Activated CD4-positive, alpha-beta memory T cell treated with anti-CD3 and anti-CD28 coated beads for 36 hours (primary cell): Measurements from ENCODE around the gene ROR1. TPM values are rescaled to one million over a fixed set of nuclear protein-coding genes. Genes with fewer than 3 reads are reported as not detected.

Experiments used
- CTCF ChIA-PET: fragments of 350-600 bp; sonication (Branson Sonifier 250); formaldehyde crosslinking; loops from one replicate; lab custom pipeline; 2021; ENCODE audit warnings: antibody characterized with exemption, inconsistent platforms; lab: Charles Lee
- POLR2A ChIA-PET: fragments of 350-600 bp; sonication (Branson Sonifier 250); formaldehyde crosslinking; loops from one replicate; lab custom pipeline; 2021; ENCODE audit warnings: antibody characterized with exemption; lab: Charles Lee
- DNase-seq: peaks from one replicate; pipeline ENCODE4 v3.0.0-alpha.2; 2020
- H3K27ac Mint-ChIP-seq: one replicate; pipeline ENCODE4 v1.8.0; 2021; ENCODE audit warnings: mixed read lengths
- H3K27me3 Mint-ChIP-seq: one replicate; pipeline ENCODE4 v1.8.0; 2021; ENCODE audit warnings: mixed read lengths
- H3K36me3 Mint-ChIP-seq: one replicate; pipeline ENCODE4 v1.8.0; 2021; ENCODE audit warnings: mixed read lengths
- H3K4me1 Mint-ChIP-seq: one replicate; pipeline ENCODE4 v1.8.0; 2021; ENCODE audit warnings: low read depth, mixed read lengths
- H3K4me3 Mint-ChIP-seq: one replicate; pipeline ENCODE4 v1.8.0; 2021; ENCODE audit warnings: mild to moderate bottlenecking, mixed read lengths
- H3K9me3 Mint-ChIP-seq: one replicate; pipeline ENCODE4 v1.8.0; 2021; ENCODE audit warnings: mixed read lengths
- intact Hi-C: fragments of 100-400 bp; cut with micrococcal nuclease; formaldehyde crosslinking; loops from one replicate; pipeline ENCODE4 v1.15.1; 2023
- total RNA-seq, 2 experiments: library from RNA; stranded (reverse); gene quantifications; one replicate each; pipeline ENCODE4 v1.2.3, GENCODE V29; 2021

The ROR1 gene
- total RNA-seq, 2 experiments from 2014 or later = 0.10 to 0.12 TPM

DNA sequence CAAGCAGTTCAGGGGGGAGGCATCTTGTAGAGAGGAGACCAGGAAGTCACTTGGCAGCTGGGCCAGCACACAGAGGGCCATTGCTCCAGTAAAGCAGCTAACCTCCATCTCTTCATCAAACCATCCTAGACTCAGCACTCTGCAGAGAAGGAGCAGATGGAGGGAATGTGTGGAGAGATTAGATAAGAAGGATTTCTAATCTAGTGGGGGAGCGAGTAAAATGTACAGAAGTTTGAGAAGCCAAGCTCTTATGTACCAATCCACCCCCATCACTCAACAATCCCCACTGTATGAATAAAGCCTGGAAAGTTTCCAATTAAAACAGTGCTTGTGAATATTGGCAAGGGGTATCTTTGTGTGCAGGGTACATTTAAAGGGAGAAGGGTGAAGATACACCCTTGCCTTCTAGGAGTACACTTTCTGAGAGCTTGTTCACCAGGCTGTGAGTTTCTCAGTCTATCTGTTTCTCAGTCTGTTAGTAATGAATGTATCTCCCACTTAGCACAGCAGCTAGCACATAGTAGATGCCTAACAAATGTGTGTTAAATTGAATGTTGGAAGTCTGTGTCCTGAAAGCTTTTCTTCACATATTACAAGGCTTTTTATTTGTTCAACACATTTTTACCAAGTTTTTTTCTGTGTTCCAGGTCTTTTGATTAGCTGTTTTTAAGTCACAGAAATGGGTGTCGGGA lies 286.9 kb downstream of the ROR1 start:
- Mint-ChIP-seq H3K27ac (no peak overlapping the region), H3K4me1 (no peaks in the 10 kb centered on the region), H3K9me3 (peaks cover 4% of the 10 kb centered on the region), H3K4me3 (no peak overlapping the region), H3K27me3 (peaks cover 17% of the 10 kb centered on the region), H3K36me3 (no peaks in the 10 kb centered on the region)
- ChIA-PET CTCF (interaction anchor here (0.8 kb wide), 1 partner anchor 12 kb away, joined by 3 read pairs; no protein-coding TSS in a partner anchor), POLR2A (no interaction called here)
- intact Hi-C loops = no loop called here
- no peak for DNase-seq

- intact Hi-C loops = no loop called here
- H3K27me3 Mint-ChIP-seq = peaks cover 17% of the 10 kb centered on the region
- CTCF ChIA-PET = interaction anchor here (0.8 kb wide), 1 partner anchor 12 kb away, joined by 3 read pairs; no protein-coding TSS in a partner anchor
These were observed 287.8 kb downstream of the ROR1 start for GRCh38 chr1:64061430-64062104.

GRCh38 chr1:64062529-64062928 lies 288.7 kb downstream of the ROR1 start:
- ChIA-PET POLR2A (no interaction called here), CTCF (interaction anchor here (0.8 kb wide), 1 partner anchor 33 kb away, joined by 3 read pairs; no protein-coding TSS in a partner anchor)
- no peak for DNase-seq
- H3K27me3 Mint-ChIP-seq = peaks cover 17% of the 10 kb centered on the region
- no peak overlapping the region for H3K4me3 Mint-ChIP-seq
- H3K4me1 Mint-ChIP-seq = no peaks in the 10 kb centered on the region
- H3K27ac Mint-ChIP-seq = no peak overlapping the region
- peaks cover 4% of the 10 kb centered on the region for H3K9me3 Mint-ChIP-seq
- intact Hi-C loops = no loop called here
- no peaks in the 10 kb centered on the region for H3K36me3 Mint-ChIP-seq

More at GRCh38 chr1:64061430-64062104, 287.8 kb downstream of the ROR1 start:
- Mint-ChIP-seq H3K9me3 (peaks cover 4% of the 10 kb centered on the region), H3K4me3 (no peak overlapping the region), H3K4me1 (no peaks in the 10 kb centered on the region), H3K36me3 (no peaks in the 10 kb centered on the region), H3K27ac (no peak overlapping the region)
- POLR2A ChIA-PET = no interaction called here
- DNase-seq = no peak

GRCh38 chr1:64062941-64063581 lies 289.2 kb downstream of the ROR1 start:
- intact Hi-C loops = no loop called here
- Mint-ChIP-seq H3K36me3 (no peaks in the 10 kb centered on the region), H3K9me3 (peaks cover 4% of the 10 kb centered on the region), H3K27ac (no peak overlapping the region), H3K4me3 (no peak overlapping the region), H3K27me3 (peaks cover 17% of the 10 kb centered on the region), H3K4me1 (no peaks in the 10 kb centered on the region)
- ChIA-PET POLR2A (no interaction called here), CTCF (interaction anchor here (0.8 kb wide), 1 partner anchor 32 kb away, joined by 3 read pairs; no protein-coding TSS in a partner anchor)
- DNase-seq = no peak

DNA sequence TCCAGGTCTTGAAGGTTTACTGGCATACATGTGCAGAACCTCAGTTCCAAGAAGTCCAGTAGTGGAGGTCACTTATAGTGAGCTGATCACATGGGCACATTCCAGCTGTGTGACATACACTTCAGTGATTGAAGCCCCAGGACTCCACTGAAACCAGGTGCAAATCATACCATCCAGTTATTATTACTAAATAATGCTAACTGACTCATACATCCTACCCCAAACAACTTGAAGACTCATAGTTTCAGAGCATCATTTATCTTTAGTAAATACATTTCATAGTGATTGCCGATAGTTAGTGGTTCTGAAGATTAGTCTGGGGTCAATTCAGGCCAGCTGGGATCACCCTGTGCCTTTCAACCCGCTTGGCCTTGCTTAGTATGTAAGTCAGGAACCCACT lies 291.8 kb downstream of the ROR1 start:
- Mint-ChIP-seq H3K9me3 (peaks cover 4% of the 10 kb centered on the region), H3K4me3 (no peak overlapping the region), H3K27me3 (peaks cover 18% of the 10 kb centered on the region), H3K36me3 (no peaks in the 10 kb centered on the region), H3K27ac (no peak overlapping the region), H3K4me1 (no peaks in the 10 kb centered on the region)
- no peak for DNase-seq
- intact Hi-C loops = no loop called here
- ChIA-PET CTCF (no interaction called here), POLR2A (no interaction called here)

DNA sequence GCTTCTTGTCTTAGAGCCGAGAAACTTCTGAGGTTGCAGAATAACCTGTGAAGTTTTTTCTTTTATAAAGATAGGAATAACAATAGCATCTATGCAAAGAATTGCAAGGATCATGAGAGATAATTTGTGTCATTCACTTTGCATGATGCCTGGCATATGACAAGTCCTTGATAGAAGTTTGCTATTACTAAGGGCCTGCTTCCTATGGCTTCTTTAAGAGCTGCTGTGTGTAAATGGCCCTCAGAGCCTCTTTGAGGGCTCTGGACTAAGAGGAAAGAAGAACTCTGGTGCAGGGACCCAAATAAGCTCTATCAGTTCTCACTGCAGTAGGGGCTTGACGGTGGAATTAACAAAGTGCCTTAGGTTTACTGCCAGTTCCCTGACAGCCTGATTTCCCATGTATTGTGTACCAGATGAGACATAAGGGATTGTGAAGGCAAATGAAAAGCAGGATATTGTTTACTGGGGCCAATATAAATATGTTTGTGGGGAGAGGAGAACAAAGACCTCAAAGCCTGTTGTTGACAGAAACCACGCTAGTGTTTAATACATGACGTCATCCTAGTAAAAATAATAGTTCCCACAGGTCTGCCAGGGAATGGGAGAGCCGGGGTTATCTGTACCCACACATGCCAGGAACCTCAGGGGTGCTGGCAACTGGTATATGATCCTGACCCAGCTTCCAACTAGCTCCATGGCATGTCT lies 298.4 kb downstream of the ROR1 start:
- ChIA-PET POLR2A (no interaction called here), CTCF (interaction anchor here (1.6 kb wide), 1 partner anchor 65 kb away, joined by 3 read pairs; no protein-coding TSS in a partner anchor)
- H3K36me3 Mint-ChIP-seq = no peaks in the 10 kb centered on the region
- H3K4me1 Mint-ChIP-seq = no peaks in the 10 kb centered on the region
- intact Hi-C loops = no loop called here
- H3K27ac Mint-ChIP-seq = no peak overlapping the region
- no peak for DNase-seq
- peaks cover 10% of the 10 kb centered on the region for H3K27me3 Mint-ChIP-seq
- H3K4me3 Mint-ChIP-seq = no peak overlapping the region
- H3K9me3 Mint-ChIP-seq = no peaks in the 10 kb centered on the region

- POLR2A ChIA-PET = no interaction called here
These were observed 299.9 kb downstream of the ROR1 start for GRCh38 chr1:64073705-64074104.

GRCh38 chr1:64074767-64075166 lies 300.9 kb downstream of the ROR1 start:
- Mint-ChIP-seq H3K4me3 (no peak overlapping the region), H3K4me1 (no peaks in the 10 kb centered on the region), H3K27me3 (peaks cover 7% of the 10 kb centered on the region), H3K36me3 (no peaks in the 10 kb centered on the region), H3K9me3 (no peaks in the 10 kb centered on the region), H3K27ac (no peak overlapping the region)
- intact Hi-C loops = no loop called here
- ChIA-PET CTCF (no interaction called here), POLR2A (no interaction called here)
- no peak for DNase-seq

More at GRCh38 chr1:64073705-64074104, 299.9 kb downstream of the ROR1 start:
- Mint-ChIP-seq H3K36me3 (no peaks in the 10 kb centered on the region), H3K27ac (no peak overlapping the region), H3K27me3 (peaks cover 10% of the 10 kb centered on the region), H3K4me1 (no peaks in the 10 kb centered on the region), H3K9me3 (no peaks in the 10 kb centered on the region), H3K4me3 (no peak overlapping the region)
- CTCF ChIA-PET = interaction anchor here (1.1 kb wide), 1 partner anchor 13 kb away, joined by 3 read pairs; no protein-coding TSS in a partner anchor
- intact Hi-C loops = no loop called here
- no peak for DNase-seq

DNA sequence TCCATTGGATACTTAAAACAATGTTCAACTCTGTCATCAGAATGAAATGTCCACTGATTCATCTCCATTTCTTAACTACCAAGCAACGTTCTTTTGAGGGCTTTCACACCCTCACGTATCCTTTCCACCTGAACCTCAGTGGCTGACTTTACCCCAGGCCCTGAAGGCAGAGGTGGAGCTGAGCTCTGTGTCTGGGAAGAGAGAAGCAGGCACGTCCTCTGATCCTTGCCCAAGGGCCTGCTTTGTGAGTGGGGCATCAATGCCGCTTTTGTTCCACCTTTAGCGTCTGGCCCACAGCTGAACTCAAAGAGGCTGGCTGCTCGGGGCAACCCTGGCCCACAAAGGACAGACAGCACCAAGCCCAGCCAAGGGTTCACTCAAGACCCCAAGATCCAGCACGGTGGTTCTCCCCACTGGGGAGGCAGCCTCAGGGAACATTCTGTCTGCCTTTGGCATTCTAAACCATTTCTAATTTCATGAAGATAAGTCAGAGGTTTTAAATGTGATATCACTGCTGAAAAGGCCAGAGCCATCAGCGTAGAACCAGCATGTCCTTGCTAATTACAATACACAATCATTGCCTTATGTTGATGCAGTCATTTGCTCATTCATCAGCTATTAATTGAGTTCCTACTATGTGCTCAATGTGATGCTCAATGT lies 303.6 kb downstream of the ROR1 start:
- intact Hi-C loops = no loop called here
- ChIA-PET POLR2A (no interaction called here), CTCF (no interaction called here)
- Mint-ChIP-seq H3K4me1 (no peaks in the 10 kb centered on the region), H3K9me3 (no peaks in the 10 kb centered on the region), H3K27me3 (peaks cover 2% of the 10 kb centered on the region), H3K36me3 (no peaks in the 10 kb centered on the region), H3K4me3 (no peak overlapping the region), H3K27ac (no peak overlapping the region)
- DNase-seq = no peak

- Mint-ChIP-seq H3K27me3 (no peaks in the 10 kb centered on the region), H3K4me1 (no peaks in the 10 kb centered on the region), H3K9me3 (no peaks in the 10 kb centered on the region), H3K36me3 (no peaks in the 10 kb centered on the region), H3K27ac (no peak overlapping the region), H3K4me3 (no peak overlapping the region)
- CTCF ChIA-PET = no interaction called here
- intact Hi-C loops = no loop called here
- DNase-seq = no peak
- POLR2A ChIA-PET = no interaction called here
These were observed 307.2 kb downstream of the ROR1 start for GRCh38 chr1:64080941-64081562.

DNA sequence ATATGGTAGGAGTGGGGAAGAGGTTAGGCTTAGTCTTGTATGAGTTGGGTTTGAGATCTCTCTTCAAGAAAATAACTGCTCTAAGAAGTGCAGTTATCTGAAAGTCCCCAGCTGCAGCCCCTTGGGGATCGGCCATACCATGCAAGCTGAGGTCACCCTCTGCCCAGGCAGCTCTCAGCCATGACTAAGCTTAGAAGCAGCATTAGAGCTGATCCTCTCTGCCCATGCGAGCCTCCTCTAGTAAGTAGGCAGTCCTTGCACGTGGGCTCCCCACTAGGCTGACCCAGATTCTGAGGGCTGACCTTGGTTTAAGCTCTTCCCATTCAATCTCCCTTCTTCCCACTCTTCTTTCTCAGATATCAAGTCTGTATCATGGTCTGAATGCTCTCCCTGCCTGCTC lies 308.6 kb downstream of the ROR1 start:
- no peak overlapping the region for H3K4me3 Mint-ChIP-seq
- H3K27me3 Mint-ChIP-seq = no peaks in the 10 kb centered on the region
- intact Hi-C loops = no loop called here
- H3K9me3 Mint-ChIP-seq = no peaks in the 10 kb centered on the region
- POLR2A ChIA-PET = no interaction called here
- H3K36me3 Mint-ChIP-seq = no peaks in the 10 kb centered on the region
- CTCF ChIA-PET = no interaction called here
- H3K4me1 Mint-ChIP-seq = no peaks in the 10 kb centered on the region
- no peak overlapping the region for H3K27ac Mint-ChIP-seq
- DNase-seq = no peak
